HG02943 (cell line): ENCODE data around the gene KRTAP7-1.

Experiments
- ATAC-seq: cut with Tn5 transposase; IDR thresholded peaks from one replicate; pipeline ENCODE4 v1.9.1; 2021; ENCODE audit warnings: mild to moderate bottlenecking, low read depth, moderate library complexity; ENCODE audit not compliant: unreplicated experiment

KRTAP7-1 gene, protein sequence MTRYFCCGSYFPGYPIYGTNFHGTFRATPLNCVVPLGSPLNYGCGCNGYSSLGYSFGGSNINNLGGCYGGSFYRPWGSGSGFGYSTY

DNA sequence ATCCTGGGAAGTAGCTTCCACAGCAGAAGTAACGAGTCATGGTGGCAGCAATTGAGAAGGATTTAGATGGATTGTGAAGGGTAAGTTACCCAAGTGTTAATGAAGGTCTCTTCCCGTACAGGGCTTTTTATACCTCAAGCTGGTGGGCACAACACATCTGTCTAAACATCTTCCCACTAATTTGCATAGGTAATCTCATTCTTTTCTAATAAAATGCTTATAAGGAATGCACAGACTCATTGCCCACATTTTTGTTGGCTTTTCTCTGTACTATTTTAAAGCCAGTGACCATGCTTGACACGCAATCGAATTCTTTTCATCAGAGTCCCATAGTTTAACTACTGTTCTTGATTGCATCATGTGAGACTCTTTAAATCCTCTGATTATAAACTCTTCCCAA is at the start of gene KRTAP7-1:
Gene KRTAP7-1, minus strand, starts transcription at position 101 of the 400 bp plus-strand sequence. Its CDS starts 61 bp downstream, at position 40.
- no peak for ATAC-seq

DNA sequence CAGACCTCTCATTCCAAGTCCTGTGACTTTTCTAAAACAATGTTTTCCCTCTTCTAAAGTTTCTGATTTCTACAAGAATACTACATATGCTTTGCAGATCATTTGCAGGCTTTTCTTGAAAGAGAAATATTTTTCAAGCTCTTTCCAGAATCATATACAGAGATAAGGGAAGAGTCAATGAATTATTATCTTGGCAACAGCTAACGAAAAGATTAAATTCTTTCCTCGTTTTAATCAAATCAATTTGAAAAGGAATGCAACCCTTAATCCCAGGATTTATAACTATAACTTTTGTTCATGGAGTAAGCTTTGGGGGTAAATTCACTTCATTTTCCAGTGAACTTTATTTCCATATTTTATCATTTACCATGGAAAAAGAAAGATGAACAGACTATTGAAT is 45.0 kb upstream of the KRTAP7-1 start:
- ATAC-seq, result no peak

GRCh38 chr21:30847627-30848500 is 18.3 kb upstream of the KRTAP7-1 start:
- ATAC-seq, result no peak

DNA sequence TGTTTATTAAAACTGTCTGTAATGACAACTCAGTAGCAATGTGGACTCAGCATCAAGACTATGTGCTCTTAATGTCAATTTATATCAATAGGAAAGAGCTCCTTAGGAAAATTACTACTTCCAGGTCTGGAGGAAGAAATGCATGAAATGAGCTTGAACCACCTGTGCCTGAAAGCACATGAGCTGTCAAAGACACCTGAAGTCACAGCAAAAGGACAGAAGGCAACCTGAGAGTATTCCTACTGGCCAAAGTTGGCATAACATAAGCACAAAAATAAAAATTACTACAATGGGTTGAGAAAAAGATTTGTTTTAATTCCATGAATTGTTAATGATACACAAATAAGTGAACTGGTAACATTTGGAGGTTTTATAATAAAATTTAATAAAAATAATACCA is 13.4 kb upstream of the KRTAP7-1 start:
- no peak for ATAC-seq

DNA sequence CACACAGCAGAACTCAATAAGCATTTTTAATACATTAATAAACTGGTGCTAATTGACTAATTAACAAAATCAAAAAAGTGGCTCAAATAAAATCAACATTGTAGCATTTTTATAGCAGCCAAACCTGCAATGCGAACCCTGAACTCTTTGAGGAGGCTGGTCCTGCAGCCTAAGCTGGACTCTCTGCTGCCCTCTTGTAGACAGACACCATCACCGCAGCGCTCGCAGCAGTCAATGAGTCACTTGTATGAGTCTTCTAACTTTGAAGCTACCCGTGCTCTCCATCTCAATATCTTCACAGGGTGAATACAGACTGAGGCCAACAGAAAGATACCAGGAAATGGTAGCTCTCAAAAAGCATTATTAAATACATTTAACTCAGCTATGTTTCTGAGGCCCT is 9.7 kb upstream of the KRTAP7-1 start:
- no peak for ATAC-seq

- ATAC-seq, result no peak
Observed at GRCh38 chr21:30838536-30838935, 9.0 kb upstream of the KRTAP7-1 start.

DNA sequence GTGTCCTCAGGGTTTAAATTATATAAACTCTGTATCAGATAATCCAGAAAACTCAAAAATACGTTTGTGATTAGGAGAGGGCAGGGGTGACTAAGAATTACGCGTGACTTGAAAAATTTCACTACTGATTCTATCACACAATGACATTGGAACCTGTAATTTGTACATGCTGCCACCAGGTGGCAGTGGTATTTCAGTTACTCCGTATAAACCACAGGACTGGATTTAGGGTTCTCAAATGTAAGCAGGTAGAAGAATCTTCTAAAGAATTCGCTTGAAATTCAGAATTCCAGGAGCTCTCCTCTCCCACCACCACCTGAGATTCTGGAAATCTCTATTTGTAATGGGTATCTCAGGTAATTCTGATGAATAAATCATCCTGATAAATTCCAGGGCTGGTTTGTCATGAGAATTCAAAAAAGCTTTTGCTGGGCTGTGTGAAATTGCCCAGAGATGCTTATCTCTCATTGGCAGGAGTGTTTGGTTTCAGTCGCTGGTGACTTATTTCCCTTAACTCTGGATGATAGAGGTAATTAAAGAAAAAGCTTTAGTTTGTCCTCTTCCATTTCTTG is 1.7 kb upstream of the KRTAP7-1 start:
- ATAC-seq, result no peak

- no peak for ATAC-seq
Observed at GRCh38 chr21:30818837-30819610, 10.5 kb downstream of the KRTAP7-1 start.

- no peak for ATAC-seq
Observed at GRCh38 chr21:30813174-30813573, 16.4 kb downstream of the KRTAP7-1 start, which contains the start of gene KRTAP8-1. TSS of gene KRTAP8-1 (minus strand) at chr21:30813274. CDS start at chr21:30813220, 54 bp downstream.

GRCh38 chr21:30800605-30801004 is 29.0 kb downstream of the KRTAP7-1 start:
- ATAC-seq, result no peak

DNA sequence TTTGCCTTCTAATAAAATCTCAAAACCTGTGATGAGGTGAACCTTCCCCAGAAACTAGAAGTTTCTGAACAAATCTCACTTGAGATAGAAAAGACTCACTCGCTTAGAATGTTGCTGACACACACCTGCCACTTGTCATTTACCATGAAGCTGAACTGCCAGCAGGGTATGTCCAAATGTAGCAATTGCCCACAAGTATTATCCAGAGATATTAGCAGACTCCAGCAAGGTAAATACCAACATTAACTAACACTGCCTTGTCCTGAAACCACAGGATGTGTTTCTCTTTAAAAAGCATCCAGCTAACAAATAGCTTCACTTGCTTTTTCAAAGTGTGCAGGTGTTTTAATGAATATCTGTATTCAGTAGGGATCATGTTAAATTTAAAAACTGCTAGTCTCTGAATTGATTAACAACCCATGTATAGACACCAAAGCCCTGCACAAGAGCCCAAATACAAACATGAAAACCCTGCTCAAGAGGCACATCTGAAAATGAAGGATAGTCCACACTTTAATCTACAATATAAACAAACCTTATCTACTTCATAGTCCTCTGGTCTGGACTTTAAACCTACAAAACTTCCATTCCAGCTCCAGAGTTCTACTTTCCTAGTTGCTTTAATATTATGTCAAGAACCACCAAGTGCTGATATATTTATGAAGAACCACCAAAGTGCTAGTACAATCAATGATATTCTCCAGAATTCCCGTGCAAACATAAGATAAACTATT is 35.8 kb downstream of the KRTAP7-1 start:
- ATAC-seq, result no peak

DNA sequence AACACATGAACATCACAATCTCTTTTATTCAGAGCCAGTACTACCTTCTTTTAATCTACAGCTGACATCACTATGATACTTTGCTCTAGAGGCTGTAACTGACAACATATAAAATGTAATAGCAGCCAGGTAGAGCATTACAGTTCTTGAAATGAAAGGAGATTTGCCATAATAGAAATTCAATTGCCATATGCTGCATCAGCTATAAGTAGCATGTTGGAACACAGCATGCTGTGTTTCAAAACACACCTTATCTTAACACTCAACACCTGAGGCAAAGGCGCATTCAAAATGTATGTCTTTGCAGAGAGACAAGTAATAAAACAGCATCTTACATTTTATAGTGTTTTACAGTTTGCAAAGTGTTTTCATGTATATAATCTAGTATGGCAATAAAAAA is 50.3 kb downstream of the KRTAP7-1 start:
- ATAC-seq, result no peak
